ENCODE results near the gene MEF2C.

Gene MEF2C

DNA sequence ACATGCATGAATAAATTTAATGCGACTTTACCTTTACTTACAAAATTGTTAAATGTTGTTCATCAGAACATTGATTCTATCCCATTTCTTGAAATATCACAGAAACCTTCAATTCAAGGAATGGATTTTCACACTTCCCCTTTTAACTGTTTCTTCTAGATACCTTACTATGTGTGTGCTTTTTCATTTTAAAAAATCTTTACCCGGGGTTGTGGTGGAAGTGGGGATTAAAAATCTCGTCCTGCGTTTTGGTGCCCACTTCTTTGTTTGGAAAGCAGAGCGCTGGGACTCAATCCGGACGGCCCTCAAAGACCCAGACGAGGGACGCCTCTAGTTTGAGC is 5.8 kb upstream of the MEF2C start:
- H3K4me3 ChIP-seq (ENCODE audit: low read depth, low read length) = peak overlapping the region; percentile 61

- no peak overlapping the region for H3K4me3 ChIP-seq (ENCODE audit: low read depth, low read length)
Observed at GRCh38 chr5:88888291-88888690, 5.3 kb upstream of the MEF2C start.

DNA sequence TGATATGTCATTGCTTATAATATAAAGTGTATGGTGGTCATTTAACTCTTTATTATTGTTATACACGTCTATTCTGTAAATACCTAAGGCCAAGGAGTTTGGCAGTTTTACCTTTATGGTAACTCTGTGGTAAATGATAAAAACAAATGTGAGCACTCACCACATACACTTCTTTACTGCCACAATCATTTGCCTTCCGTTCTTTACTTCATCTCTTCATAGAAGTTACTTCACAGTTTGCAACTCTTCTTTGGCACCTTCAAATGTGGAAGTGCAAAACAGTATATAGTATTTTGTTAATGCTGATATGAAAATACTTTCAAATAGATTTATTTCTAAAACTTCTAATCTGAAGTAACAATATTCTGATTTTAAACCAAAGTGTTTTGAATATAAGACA is 4.4 kb upstream of the MEF2C start:
- H3K4me3 ChIP-seq (ENCODE audit: low read depth, low read length) = no peak overlapping the region

- H3K4me3 ChIP-seq (ENCODE audit: low read depth, low read length) = no peak overlapping the region
Observed at GRCh38 chr5:88886746-88887341, 3.9 kb upstream of the MEF2C start.

- H3K4me3 ChIP-seq (ENCODE audit: low read depth, low read length) = no peak overlapping the region
Observed at GRCh38 chr5:88886252-88886651, 3.3 kb upstream of the MEF2C start.

DNA sequence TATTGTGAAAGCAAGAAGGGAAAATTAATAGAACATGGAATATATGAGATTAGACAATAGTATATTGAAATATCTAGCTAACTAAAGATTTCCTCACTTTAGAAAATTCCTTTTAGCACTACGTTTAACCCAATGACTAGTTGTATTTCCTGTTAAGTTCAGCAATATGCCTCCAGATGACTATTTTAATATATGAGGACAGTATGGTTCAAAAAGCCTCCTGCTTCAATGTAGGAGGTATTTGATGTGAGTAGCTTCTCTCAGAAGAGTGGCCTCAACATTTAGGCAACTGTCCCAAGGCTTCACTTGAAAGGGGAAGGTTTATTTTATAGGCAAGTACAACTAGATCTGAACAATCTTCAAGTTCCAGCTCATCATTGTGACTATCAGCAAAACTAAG is 2.0 kb upstream of the MEF2C start:
- H3K4me3 ChIP-seq (ENCODE audit: low read depth, low read length) = no peak overlapping the region

- peak overlapping the region; percentile 58 for H3K4me3 ChIP-seq (ENCODE audit: low read depth, low read length)
Observed at GRCh38 chr5:88884608-88884877, 1.6 kb upstream of the MEF2C start.

GRCh38 chr5:88883836-88884607 is 1.0 kb upstream of the MEF2C start:
- H3K4me3 ChIP-seq (ENCODE audit: low read depth, low read length) = peak overlapping the region; percentile 58

DNA sequence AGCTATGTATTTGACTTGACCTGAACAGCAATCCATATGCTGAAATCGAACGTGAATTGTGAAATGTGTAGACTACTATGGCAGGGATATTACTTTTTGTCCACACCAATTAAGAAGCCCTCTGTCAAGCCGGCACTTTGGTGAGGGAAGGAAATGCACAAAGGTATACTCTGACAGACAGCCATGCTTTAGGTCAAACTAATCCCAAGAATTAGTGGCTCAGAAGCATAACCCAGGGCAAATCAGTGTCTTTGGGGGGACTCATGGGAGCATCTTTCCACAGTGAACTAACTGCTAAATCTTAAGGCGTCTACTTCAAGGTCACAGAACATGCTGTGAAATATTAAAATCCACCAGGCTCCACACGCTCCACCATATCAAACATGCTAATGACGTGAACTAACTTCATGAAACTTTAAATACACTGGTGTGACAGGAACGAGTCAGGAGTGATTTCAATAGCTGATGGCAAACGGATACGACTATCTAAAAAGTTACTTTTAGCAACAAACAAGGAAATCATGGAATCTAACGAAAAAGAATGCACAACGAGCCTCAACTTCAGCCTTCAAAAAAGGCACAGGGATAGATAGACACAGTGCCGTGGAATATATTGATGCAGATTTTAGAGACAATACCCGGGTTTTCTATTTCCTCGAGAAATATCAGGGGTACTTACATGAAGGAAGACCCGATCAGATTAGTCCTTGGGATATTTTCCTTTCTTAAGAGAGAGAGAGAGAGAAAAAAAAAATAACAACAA is 527 bp downstream of the MEF2C start:
- H3K4me3 ChIP-seq (ENCODE audit: low read depth, low read length) = peak overlapping the region; percentile 58

GRCh38 chr5:88881571-88881971 is 1.4 kb downstream of the MEF2C start:
- H3K4me3 ChIP-seq (ENCODE audit: low read depth, low read length) = no peak overlapping the region

GRCh38 chr5:88880201-88880600 is 2.8 kb downstream of the MEF2C start:
- no peak overlapping the region for H3K4me3 ChIP-seq (ENCODE audit: low read depth, low read length)

- H3K4me3 ChIP-seq (ENCODE audit: low read depth, low read length) = no peak overlapping the region
Observed at GRCh38 chr5:88879724-88880123, 3.3 kb downstream of the MEF2C start.

DNA sequence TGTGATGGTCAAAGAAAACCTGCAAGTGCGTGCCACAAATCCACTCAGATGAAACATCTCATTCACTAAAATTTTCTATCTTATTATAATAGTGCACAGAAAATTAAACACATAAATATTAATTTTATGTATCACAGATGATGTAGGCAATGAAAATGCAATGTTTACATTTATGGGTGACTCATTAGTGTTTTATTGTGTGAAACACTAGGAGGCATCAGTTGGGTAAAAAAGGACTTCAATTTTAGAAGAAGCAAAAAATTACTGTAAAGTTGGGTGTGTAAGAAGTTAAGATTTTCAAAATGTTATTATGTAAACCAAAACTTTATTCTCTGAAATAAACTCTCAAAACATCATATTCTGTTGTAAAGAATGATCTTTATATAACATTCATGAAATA is 4.0 kb downstream of the MEF2C start:
- no peak overlapping the region for H3K4me3 ChIP-seq (ENCODE audit: low read depth, low read length)

DNA sequence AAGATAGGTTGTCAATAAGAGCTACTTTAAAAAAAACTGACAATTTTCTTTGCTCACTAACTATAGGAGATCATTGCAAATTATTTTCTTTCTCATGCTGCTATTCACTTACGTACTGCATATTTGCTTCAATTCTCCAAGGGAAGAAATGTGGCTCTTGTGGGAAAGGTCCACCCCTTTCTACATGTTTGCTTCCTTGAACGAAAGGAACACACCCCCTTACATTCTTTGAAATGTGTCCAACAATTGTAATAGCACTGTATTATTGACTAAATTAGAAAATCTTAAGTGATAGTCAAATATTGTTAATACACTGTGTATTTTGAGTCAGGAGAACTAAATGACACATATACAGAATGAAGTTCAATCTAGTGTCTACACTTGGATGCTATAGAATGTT is 5.2 kb downstream of the MEF2C start:
- H3K4me3 ChIP-seq (ENCODE audit: low read depth, low read length) = no peak overlapping the region

DNA sequence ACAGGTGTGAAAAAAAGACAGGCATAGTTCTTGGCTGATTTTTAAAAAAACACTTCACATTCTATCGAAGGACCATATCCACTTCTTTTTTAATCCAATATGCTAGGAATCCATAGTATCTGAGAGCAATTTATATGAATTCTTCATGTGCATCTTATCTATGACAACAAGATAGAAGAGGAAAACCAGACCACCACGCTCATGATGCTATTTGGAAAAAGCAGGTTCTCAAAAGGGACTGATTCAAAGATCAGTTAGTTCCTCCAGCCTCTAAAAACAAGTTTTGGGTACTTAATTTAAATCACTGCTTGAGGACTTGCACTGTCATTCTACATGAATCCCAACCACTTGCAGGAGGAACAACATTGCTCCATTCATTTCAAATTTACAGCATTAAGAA is 6.3 kb downstream of the MEF2C start:
- no peak overlapping the region for H3K4me3 ChIP-seq (ENCODE audit: low read depth, low read length)

DNA sequence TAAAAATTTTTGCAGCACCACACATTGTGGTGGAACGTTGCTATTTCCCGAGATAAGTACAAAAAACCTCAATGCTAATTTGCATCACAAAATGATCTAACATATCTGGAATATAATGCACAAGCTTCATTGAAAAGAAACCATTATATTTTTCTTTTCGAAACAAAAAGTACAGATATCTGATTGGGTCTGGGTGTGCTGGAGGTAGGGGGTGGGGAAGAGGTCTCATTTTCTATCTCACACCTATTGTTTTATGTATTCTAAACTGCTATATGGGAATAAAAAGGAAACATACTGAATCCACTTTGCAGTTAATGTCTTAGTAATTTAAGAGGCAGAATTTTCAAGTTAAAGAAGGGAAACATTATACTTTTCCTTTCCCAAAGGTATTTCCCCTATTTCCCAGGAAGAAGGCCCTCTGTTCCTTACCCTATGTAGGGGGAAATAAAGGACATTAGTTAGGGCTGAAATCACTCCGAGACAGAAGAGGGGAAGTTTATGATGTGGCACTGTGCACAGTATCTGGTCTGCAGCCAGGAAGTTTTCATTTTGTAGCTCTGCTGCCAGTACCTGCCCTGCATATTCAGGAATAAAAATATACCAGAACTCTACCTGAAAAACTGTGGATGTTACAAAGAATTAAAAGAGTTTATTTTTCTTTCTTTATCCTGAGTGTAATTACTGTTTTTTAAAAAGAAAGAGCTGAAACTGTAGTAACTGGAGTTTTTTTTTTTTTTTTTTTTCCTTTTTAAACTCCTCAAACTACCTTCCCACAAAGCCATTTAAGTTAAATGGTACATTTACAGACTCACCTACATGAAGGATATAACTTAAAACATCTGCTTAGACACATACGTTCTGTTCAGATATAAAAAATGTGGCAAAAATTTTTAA is 7.4 kb downstream of the MEF2C start:
- H3K4me3 ChIP-seq (ENCODE audit: low read depth, low read length) = no peak overlapping the region

- no peak overlapping the region for H3K4me3 ChIP-seq (ENCODE audit: low read depth, low read length)
Observed at GRCh38 chr5:88873447-88873846, 9.5 kb downstream of the MEF2C start.

DNA sequence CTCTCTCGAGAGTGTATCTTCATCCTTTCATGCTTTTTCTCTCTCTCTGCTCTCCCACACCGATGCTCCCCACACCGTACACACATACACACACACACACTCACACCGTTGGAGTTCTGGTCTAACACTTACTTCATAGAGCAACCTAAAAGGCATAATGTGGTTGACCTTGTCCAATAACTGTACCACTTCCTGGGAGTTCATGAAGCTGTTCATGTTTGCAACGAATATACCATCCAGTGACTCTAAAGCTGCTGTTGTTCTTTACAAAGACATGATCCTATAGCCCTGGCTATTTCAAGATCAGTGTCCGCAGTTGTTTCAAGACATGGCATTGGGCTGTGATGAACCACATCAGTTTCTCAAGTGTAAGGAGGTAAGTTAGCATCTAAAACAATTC is 10.0 kb downstream of the MEF2C start:
- H3K4me3 ChIP-seq (ENCODE audit: low read depth, low read length) = no peak overlapping the region

DNA sequence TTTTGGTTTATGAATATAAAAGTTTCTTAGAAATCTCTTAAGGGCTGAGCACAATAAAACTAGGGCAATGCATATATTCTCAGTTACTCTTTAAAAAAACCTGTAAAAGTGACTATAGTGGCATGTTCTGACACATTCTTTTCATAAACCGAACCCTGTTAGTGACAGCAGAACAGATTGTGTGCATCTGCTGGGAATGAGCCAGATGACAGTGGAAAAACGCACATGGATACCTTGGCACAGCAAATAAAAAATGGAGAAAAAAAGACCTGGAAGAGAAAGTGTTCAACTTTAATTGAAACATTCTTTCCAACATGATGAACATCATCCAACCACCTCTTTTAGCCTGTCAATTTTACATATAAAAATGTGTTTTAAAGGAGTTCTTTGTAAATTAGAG is 12.7 kb downstream of the MEF2C start:
- no peak overlapping the region for H3K4me3 ChIP-seq (ENCODE audit: low read depth, low read length)

- H3K4me3 ChIP-seq (ENCODE audit: low read depth, low read length) = no peak overlapping the region
Observed at GRCh38 chr5:88868468-88869068, 14.4 kb downstream of the MEF2C start.

GRCh38 chr5:88867638-88868037 is 15.3 kb downstream of the MEF2C start:
- no peak overlapping the region for H3K4me3 ChIP-seq (ENCODE audit: low read depth, low read length)
